SK-MEL-5 (cell line): Measurements from ENCODE around the gene DNAAF9. TPM values are rescaled to one million over a fixed set of nuclear protein-coding genes. Genes with fewer than 3 reads are reported as not detected.
A peak's percentile ranks its signal among the peaks of the same experiment; 100 is the strongest.
"Not testable (repeated sequence)": the region's sequence is repeated elsewhere in the genome, so short reads cannot be mapped to it uniquely, and the experiment has no call there.

Experiments
- DNase-seq: peaks from one replicate; pipeline ENCODE4 v3.0.0-alpha.2; 2016; ENCODE audit warnings: low read depth, low spot score
- in situ Hi-C: cut with HindIII; loops from 2 replicates; pipeline ENCODE4 v1.10.0; 2016; ENCODE audit warnings: low sequenced_read_pairs, high pct_unique_total_duplicates, low pct_unique_long_range_greater_than_20kb
- polyA plus RNA-seq, 2 experiments: library from polyadenylated mRNA; depleted of rRNA; stranded (reverse); fragments of >200 nt; gene quantifications; 2 replicates each; pipeline ENCODE4 v1.2.3, GENCODE V29; 2015
- total RNA-seq: library from RNA; depleted of rRNA; stranded (reverse); fragments of >200 nt; shearing (Covaris generic); gene quantifications from 2 replicates; pipeline ENCODE4 v1.2.3, GENCODE V29; 2014; rRNA removed

DNAAF9 gene
- total RNA-seq, result 7.5 and 7.9 TPM in 2 replicates
- polyA plus RNA-seq (2015; cell fraction: cytosol; rRNA removed), result 7.3 and 9.6 TPM in 2 replicates
- polyA plus RNA-seq (2015; cell fraction: nucleus; rRNA removed), result 18.2 and 23.4 TPM in 2 replicates

- peak; percentile 65 for DNase-seq
- in situ Hi-C loops, result no loop called here
Observed at GRCh38 chr20:3407040-3407770, at the start of gene DNAAF9. TSS of gene DNAAF9 (minus strand) at chr20:3407669. CDS start at chr20:3407557, 112 bp downstream.

DNA sequence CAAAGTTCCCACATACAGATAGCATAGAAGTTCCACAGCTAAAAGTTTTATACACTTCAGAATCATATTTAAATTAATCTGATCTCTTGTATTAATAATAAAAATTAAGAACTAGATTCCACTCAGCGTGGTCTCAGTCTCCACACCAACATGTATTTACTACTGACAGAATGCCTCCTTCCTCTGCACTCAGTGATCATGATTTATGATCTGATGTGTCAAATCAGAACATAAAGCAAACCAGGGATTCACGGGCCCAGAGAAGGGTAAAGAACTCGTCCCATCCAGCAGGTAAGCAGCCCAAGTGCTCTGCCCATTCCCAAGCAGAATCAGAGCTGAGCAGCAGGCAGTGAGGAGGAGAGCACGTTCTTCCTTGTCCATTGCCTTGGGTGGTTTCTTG lies 49.2 kb upstream of the DNAAF9 start:
- in situ Hi-C loops, result no loop called here
- no peak for DNase-seq

- no peak for DNase-seq
- in situ Hi-C loops, result no loop called here
Observed at GRCh38 chr20:3454831-3455230, 47.4 kb upstream of the DNAAF9 start.

- in situ Hi-C loops, result no loop called here
- DNase-seq, result peak; percentile 83
Observed at GRCh38 chr20:3452690-3453089, 45.2 kb upstream of the DNAAF9 start.

GRCh38 chr20:3452136-3452535 lies 44.7 kb upstream of the DNAAF9 start:
- peak; percentile 84 for DNase-seq
- in situ Hi-C loops, result no loop called here

DNA sequence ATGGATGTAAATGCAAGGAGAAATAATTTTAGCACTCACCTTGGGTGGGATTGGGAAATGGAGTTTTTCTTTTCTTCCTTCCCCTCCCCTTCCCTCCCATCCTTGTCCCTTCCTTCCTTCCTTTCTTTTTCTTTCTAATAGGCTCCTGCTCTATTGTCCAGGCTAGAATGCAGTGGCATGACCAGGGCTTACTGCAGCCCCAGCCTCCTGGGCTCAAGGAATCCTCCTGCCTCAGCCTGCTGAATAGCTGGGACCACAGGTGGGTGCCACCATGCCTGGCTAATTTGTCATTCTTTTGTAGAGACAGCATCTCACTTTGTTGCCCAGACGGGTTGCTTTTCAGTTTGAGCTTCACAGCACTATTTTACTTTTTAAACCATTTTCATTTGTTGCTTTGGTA lies 41.9 kb upstream of the DNAAF9 start:
- DNase-seq, result no peak
- in situ Hi-C loops, result no loop called here

DNA sequence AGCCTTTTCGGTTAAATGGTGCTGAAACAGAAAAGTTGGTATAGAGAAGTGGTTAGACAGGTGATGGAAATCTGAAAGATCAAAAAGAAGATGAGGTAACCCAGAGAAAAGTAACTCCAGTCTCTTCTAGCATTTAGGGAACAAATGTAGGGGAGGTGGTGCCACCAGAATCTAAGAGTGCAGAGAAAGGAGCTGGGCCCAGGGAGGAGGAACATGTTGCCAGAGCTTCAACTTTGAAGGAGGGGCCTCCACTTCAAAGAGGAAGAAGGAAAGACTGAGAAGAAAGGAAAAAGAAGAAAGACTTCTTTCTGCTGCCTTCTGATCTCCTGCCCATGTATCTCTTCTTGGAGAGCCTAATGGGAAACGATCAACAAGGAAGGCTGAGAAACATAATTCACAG lies 39.9 kb upstream of the DNAAF9 start:
- in situ Hi-C loops, result no loop called here
- no peak for DNase-seq

DNA sequence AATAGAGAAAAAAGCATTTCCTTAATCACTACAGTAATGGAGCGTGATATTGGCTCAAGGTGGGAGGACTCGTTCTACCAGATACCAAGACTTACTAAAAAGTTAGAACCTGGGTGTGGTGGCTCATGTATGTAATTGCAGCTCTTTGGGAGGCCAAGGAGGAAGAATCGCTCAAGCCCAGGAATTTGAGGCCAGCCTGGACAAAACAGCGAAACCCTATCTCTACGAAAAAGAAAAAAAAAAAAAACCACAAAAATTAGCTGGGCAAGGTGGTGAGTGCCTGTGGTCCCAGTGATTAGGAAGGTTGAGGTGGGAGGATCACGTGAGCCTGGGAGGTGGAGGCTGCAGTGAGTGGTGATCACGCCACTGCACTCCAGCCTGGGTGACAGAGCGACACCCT lies 39.3 kb upstream of the DNAAF9 start:
- no peak for DNase-seq
- in situ Hi-C loops, result no loop called here

DNA sequence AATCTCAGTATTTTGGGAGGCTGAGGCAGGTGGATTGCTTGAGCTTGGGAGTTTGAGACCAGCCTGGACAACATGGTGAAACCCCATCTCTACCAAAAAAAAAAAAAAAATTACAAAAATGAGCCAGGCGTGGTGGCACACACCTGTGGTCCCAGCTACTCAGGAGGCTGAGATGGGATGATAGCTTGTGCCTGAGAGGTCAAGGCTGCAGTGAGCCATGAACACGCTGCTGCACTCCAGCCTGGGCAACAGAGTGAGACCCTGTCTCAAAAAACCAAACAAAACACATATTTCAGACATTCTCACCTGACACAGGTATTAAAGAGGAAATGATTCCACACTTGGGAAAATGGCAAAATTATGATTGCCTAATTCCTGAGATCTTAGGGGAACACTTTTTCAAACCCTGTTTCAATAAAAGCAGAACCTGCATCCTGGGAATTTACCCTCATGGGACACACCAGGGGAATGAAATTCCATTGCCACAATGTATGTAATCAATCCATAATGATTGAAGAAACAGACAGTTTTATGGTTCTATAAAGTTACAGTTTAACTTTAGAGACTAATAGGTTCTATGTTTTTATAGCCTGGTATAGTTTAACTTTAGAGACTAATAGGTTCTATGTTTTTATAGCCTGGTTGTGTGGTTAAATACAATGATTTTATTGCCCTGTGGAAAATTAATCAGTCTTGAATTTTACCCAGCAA lies 29.6 kb upstream of the DNAAF9 start:
- DNase-seq, result no peak
- in situ Hi-C loops, result no loop called here

- peak; percentile 12 for DNase-seq
- in situ Hi-C loops, result no loop called here
Observed at GRCh38 chr20:3434232-3434631, 26.8 kb upstream of the DNAAF9 start.

DNA sequence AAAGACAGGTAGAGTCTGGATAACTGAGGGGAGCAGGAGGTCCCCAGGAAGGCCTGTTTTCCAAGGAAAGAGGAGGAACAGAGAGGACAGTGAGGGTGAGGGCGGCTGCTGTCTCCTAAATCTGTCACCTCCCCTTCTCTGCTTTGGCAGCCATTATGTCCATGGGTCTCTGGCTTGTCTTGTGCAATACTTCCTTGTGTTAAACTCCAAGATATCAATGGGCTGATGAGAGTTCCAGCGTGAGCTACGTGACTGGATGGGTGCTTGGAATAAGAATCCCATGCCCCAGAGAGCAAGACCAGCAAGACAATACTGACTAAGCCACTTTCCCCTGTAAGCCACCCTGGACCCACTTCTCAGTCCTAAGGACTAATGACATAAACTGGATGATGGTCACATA lies 26.3 kb upstream of the DNAAF9 start:
- in situ Hi-C loops, result no loop called here
- DNase-seq, result no peak

DNA sequence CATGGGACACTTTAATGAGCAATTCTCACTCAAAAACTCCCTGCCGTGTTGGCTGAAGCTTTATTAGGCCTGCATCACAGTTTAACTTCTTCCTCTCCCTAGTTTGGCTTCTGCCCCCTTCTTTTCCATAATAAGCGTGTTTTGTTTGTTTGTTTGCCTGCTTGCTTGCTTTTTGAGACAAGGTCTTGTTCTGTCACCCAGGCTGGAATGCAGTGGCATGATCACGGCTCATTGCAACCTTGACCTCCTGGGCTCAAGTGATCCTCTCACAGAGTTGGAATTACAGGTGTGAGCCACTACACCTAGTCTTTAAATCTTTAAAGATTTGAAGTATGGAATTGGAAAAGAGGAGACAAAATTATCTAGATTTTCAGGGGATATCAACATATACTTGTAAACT lies 25.4 kb upstream of the DNAAF9 start:
- DNase-seq, result no peak
- in situ Hi-C loops, result no loop called here

GRCh38 chr20:3431109-3431508 lies 23.6 kb upstream of the DNAAF9 start:
- in situ Hi-C loops, result no loop called here
- no peak for DNase-seq

DNA sequence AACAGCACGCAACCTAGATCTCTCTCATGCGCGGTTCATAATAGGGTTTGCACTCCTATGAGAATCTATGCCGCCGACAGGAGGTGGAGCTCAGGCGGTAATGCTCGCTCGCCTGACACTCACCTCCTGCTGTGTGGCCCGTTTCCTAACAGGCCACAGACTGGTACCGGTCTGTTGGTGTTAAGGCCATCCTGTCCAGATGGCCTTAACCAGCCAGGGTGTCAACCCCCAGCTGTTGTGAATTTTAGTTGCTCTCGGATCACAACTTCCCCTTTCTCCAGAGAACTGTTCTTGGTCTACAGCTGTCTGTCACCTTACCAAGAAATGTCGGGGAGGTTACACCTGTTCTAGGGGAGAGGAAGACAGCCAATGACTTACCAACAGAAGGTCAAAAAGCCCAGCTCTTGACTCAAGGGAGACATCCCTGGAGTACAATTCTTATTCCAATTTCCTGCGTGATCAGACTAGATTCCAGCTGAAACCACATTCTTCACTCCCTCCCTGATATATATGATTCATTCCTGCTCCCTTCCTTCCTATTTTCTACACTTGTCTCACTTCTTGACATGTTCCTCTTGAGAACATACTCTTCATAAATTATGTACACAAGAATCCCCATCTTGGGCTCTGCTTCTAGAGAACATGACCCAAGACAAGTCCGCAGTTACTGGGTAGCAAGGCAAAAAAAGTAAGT lies 23.1 kb upstream of the DNAAF9 start:
- in situ Hi-C loops, result no loop called here
- no peak for DNase-seq

GRCh38 chr20:3426766-3427165 lies 19.3 kb upstream of the DNAAF9 start:
- in situ Hi-C loops, DNase-seq: not testable (repeated sequence)

GRCh38 chr20:3423126-3423525 lies 15.7 kb upstream of the DNAAF9 start:
- in situ Hi-C loops, result no loop called here
- DNase-seq, result no peak

- no peak for DNase-seq
- in situ Hi-C loops, result no loop called here
Observed at GRCh38 chr20:3421985-3422384, 14.5 kb upstream of the DNAAF9 start.

DNA sequence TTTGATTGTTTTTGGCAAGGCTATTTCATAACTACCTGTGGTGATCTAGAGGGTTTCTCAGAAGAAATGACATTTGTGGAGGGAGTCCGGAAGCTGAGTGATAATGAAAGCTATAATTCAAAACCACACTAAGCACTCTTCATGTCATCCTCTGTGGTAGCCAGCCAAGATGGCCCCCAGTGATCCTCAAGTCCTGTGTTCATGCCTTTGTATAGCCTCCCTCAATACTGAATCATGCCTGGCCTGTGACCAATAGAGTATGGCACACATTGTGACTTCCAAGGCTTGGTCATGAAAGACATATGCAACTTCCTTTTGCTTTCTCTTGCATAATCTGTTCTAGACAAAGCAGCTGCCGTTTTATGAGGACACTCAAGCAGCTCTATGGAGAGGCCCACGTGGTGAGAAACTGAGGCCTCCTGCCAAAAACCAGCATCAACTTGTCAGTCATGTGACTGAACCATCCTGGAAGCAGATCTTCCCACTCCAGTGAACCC lies 12.8 kb upstream of the DNAAF9 start:
- peak; percentile 72 for DNase-seq
- in situ Hi-C loops, result no loop called here
